ENCODE data around the gene ANXA2. TPM values are rescaled to one million over a fixed set of nuclear protein-coding genes. Genes with fewer than 3 reads are reported as not detected.
A peak's percentile ranks its signal among the peaks of the same experiment; 100 is the strongest.

Gene ANXA2
- polyA plus RNA-seq (2012; ENCODE audit: missing spikeins) = 79.4 TPM

DNA sequence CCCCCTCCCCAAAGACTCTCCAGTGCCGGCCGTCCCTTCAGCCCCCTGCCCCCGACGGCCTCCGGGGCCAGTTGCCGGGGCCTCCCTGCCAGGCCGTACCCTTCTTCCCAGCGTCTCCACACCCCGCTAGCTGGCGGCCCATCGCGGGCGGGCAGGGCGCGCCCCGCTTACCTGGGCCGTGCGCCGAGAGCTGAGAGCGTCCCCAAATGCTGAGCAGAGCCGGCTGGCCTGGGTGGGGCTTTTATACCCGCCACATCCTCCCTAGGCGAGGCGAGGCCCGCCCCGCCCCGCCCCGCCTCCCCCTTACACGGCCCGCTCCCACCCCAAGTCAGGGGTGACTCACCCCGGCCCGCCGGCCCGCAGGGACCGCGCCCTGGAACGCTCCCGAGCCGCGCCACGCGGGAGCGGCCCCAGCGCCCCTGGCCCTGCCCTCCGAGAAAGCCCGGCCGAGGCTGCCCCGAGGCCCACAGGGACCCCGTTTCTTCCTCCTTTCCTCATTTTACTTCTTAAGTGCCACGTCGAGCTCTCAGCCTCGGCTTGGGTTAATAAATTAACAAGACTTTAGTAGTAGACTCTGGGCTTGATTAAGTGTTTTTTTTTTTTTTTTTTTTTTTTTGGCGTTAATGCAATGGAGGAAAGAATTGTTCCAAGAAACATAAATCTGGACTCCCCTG is at the start of gene ANXA2:
TSS of gene ANXA2 (minus strand) at position 215 of the 674 bp plus-strand sequence. CDS start 11,911 bp downstream, outside the sequence.
- FAIRE-seq (no peak), DNase-seq (ENCODE audit: insufficient read length) (peak; percentile 79)
- TF ChIP-seq POLR2AphosphoS5 (IDR thresholded peaks at IDR 0.05; ENCODE audit: low read depth, low read length) (peak; percentile 63; the same call in 1 of the 2 replicates), TAF1 (IDR thresholded peaks at IDR 0.05; ENCODE audit: borderline replicate concordance, low read depth, low read length) (0 out of 2 replicates have a peak, but pooled peaks have one; percentile 19), POLR2A (IDR thresholded peaks at IDR 0.05; ENCODE audit: low read depth, low read length) (peak; percentile 85; the same call in 1 of the 2 replicates)

GRCh38 chr15:60444289-60444912 is 46.6 kb upstream of the ANXA2 start:
- DNase-seq (ENCODE audit: insufficient read length) (no peak), FAIRE-seq (no peak)

GRCh38 chr15:60442763-60443162 is 45.0 kb upstream of the ANXA2 start:
- DNase-seq (ENCODE audit: insufficient read length) (no peak), FAIRE-seq (peak; percentile 40)
- TF ChIP-seq POLR2A (IDR thresholded peaks at IDR 0.05; ENCODE audit: low read depth, low read length) (no peak), TAF1 (IDR thresholded peaks at IDR 0.05; ENCODE audit: borderline replicate concordance, low read depth, low read length) (no peak), POLR2AphosphoS5 (IDR thresholded peaks at IDR 0.05; ENCODE audit: low read depth, low read length) (no peak)

More at GRCh38 chr15:60444289-60444912, 46.6 kb upstream of the ANXA2 start:
- TF ChIP-seq POLR2A (IDR thresholded peaks at IDR 0.05; ENCODE audit: low read depth, low read length) = no peak
- TF ChIP-seq TAF1 (IDR thresholded peaks at IDR 0.05; ENCODE audit: borderline replicate concordance, low read depth, low read length) = no peak
- TF ChIP-seq POLR2AphosphoS5 (IDR thresholded peaks at IDR 0.05; ENCODE audit: low read depth, low read length) = no peak

DNA sequence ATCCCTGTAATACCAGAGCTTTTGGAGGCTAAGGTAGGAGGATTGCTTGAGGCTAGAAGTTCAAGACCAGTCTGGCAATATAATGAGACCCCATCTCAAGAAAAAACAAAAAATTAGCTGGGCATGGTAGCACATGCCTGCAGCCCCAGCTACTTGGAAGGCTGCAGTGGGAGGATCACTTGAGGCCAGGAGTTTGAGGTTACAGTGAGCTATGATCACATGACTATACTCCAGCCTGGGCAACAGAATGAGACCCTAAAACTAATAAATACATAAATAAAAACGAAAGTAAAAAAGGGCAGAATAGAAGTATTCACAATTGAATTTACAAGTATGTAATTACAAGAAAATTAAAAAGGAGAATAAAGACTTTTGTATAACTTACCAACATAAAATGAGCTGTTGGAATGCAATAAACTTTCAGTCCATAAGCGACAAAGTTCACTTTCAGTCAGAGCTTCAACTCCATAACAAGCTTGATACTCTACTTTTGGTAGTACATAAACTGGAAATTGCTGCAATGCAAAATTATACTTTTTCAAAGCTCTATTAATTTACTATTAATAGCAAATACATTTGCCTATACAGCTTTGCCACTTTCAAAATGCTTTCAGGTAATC is 44.4 kb upstream of the ANXA2 start:
- DNase-seq (ENCODE audit: insufficient read length) (no peak), FAIRE-seq (no peak)
- TF ChIP-seq TAF1 (IDR thresholded peaks at IDR 0.05; ENCODE audit: borderline replicate concordance, low read depth, low read length) (no peak), POLR2A (IDR thresholded peaks at IDR 0.05; ENCODE audit: low read depth, low read length) (no peak), POLR2AphosphoS5 (IDR thresholded peaks at IDR 0.05; ENCODE audit: low read depth, low read length) (no peak)

DNA sequence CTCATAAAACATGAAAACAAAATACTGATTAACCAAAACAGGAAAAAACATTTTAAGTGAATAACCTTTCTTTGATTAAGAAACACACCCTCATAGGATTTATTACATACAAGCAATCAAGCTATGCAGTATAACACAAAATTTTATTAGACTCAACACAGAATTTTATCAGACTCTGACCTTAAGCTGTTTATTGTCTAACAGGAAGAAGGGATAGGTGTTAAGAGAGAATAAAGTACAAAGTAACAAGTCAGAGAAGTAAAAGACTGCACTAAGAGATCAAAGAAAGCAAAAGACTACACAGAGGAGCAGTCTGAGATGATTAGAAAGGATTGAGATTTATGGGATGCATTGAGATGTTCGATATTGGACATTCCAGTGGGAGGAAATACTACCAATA is 43.5 kb upstream of the ANXA2 start:
- FAIRE-seq = no peak
- no peak for DNase-seq (ENCODE audit: insufficient read length)
- TF ChIP-seq TAF1 (IDR thresholded peaks at IDR 0.05; ENCODE audit: borderline replicate concordance, low read depth, low read length) (no peak), POLR2AphosphoS5 (IDR thresholded peaks at IDR 0.05; ENCODE audit: low read depth, low read length) (no peak), POLR2A (IDR thresholded peaks at IDR 0.05; ENCODE audit: low read depth, low read length) (no peak)

DNA sequence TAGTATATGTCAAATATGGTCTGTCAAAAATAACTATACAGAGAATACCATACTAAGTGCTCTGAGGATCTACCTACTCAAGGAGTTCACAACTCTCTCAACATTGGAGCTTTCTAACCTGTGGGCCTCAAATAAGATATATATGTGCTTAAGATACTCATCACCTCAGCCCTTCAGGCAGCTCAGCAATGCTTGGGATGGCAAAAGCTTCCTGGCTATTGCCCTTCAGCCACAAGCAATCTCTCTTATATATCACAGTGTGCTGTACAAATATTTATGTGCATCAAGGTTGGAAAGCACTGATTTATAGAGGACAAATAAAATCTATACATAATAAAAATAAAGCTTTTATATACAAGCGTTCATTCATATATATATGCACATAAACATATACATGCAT is 40.9 kb upstream of the ANXA2 start:
- FAIRE-seq (no peak), DNase-seq (ENCODE audit: insufficient read length) (no peak)
- TF ChIP-seq TAF1 (IDR thresholded peaks at IDR 0.05; ENCODE audit: borderline replicate concordance, low read depth, low read length) (no peak), POLR2A (IDR thresholded peaks at IDR 0.05; ENCODE audit: low read depth, low read length) (no peak), POLR2AphosphoS5 (IDR thresholded peaks at IDR 0.05; ENCODE audit: low read depth, low read length) (no peak)

- FAIRE-seq (no peak), DNase-seq (ENCODE audit: insufficient read length) (no peak)
- no peak for TF ChIP-seq POLR2A (IDR thresholded peaks at IDR 0.05; ENCODE audit: low read depth, low read length)
- no peak for TF ChIP-seq POLR2AphosphoS5 (IDR thresholded peaks at IDR 0.05; ENCODE audit: low read depth, low read length)
- no peak for TF ChIP-seq TAF1 (IDR thresholded peaks at IDR 0.05; ENCODE audit: borderline replicate concordance, low read depth, low read length)
Measured at GRCh38 chr15:60428935-60429334, 31.1 kb upstream of the ANXA2 start.

DNA sequence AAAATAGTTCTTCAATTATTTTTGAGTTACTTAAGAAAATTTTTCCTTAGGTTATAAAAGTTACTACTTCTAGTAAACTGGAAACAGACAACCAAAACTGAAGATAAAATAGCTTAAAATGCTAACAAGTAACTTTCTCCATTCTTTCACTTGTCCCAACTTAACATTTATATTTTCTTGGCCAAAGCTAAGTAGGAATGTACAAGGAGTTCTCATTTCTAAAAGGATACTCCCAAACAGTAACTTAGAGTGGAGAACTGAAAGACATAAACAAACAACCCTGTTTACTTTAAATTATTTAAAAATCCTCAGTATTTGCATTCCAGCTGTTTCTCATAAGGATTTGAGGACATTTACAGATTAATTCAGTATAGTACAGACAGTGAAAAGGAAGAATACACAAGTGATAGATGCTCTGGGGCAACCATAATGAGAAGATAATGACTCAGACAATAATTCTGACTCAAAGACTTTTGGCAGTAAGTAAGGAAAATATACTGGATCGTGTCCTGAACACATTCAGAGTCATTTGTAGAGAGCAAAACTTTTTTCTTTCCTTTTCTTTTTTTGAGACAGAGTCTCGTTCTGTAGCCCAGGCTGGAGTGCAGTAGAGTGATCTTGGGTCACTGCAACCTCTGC is 29.2 kb upstream of the ANXA2 start:
- DNase-seq (ENCODE audit: insufficient read length) = no peak
- FAIRE-seq = no peak
- no peak for TF ChIP-seq TAF1 (IDR thresholded peaks at IDR 0.05; ENCODE audit: borderline replicate concordance, low read depth, low read length)
- no peak for TF ChIP-seq POLR2AphosphoS5 (IDR thresholded peaks at IDR 0.05; ENCODE audit: low read depth, low read length)
- TF ChIP-seq POLR2A (IDR thresholded peaks at IDR 0.05; ENCODE audit: low read depth, low read length) = no peak

GRCh38 chr15:60425461-60425860 is 27.7 kb upstream of the ANXA2 start:
- FAIRE-seq (no peak), DNase-seq (ENCODE audit: insufficient read length) (no peak)
- TF ChIP-seq TAF1 (IDR thresholded peaks at IDR 0.05; ENCODE audit: borderline replicate concordance, low read depth, low read length) (no peak), POLR2AphosphoS5 (IDR thresholded peaks at IDR 0.05; ENCODE audit: low read depth, low read length) (no peak), POLR2A (IDR thresholded peaks at IDR 0.05; ENCODE audit: low read depth, low read length) (no peak)

- TF ChIP-seq POLR2AphosphoS5 (IDR thresholded peaks at IDR 0.05; ENCODE audit: low read depth, low read length) = no peak
- no peak for TF ChIP-seq TAF1 (IDR thresholded peaks at IDR 0.05; ENCODE audit: borderline replicate concordance, low read depth, low read length)
- TF ChIP-seq POLR2A (IDR thresholded peaks at IDR 0.05; ENCODE audit: low read depth, low read length) = no peak
- no peak for FAIRE-seq
- no peak for DNase-seq (ENCODE audit: insufficient read length)
Measured at GRCh38 chr15:60424006-60424405, 26.2 kb upstream of the ANXA2 start.

DNA sequence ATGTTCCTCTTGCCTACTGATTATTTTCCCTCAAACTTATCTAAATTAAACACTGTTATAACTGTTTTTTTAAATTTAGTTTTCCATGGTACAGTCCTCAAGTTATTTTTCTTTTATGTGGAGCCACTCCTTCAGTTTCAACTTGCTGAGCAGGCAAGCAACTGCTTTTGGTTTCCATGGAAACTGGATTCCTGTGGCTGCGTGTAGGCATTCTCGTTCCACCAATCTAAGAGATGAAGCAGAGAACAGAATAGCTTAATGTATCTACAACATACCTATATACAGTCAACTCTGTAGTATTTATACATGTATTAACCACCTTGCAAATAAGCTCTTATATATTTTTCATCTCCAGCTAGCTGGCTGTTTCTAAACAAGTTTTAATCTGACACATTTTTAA is 25.8 kb upstream of the ANXA2 start:
- DNase-seq (ENCODE audit: insufficient read length) = no peak
- no peak for FAIRE-seq
- no peak for TF ChIP-seq TAF1 (IDR thresholded peaks at IDR 0.05; ENCODE audit: borderline replicate concordance, low read depth, low read length)
- TF ChIP-seq POLR2A (IDR thresholded peaks at IDR 0.05; ENCODE audit: low read depth, low read length) = no peak
- TF ChIP-seq POLR2AphosphoS5 (IDR thresholded peaks at IDR 0.05; ENCODE audit: low read depth, low read length) = no peak

All from GM12892 (cell line).